Measurements from ENCODE around the gene NAT16.
A peak's percentile ranks its signal among the peaks of the same experiment; 100 is the strongest.

NAT16 gene

GRCh38 chr7:101171442-101171837, 8.7 kb downstream of the NAT16 start:
- DNase-seq (ENCODE audit: extremely low read depth, low read depth) = no peak
- peak; percentile 30 for TF ChIP-seq CTCF (IDR thresholded peaks at IDR 0.05; ENCODE audit: low read depth, low read length, missing control alignments)
- H3K4me3 ChIP-seq (replicated peaks; ENCODE audit: low read depth, low read length) = no peak overlapping the region

GRCh38 chr7:101170617-101171441, 9.3 kb downstream of the NAT16 start:
- no peak for TF ChIP-seq CTCF (IDR thresholded peaks at IDR 0.05; ENCODE audit: low read depth, low read length, missing control alignments)
- DNase-seq (ENCODE audit: extremely low read depth, low read depth) = no peak
- H3K4me3 ChIP-seq (replicated peaks; ENCODE audit: low read depth, low read length) = no peak overlapping the region

- peak; percentile 95 for TF ChIP-seq CTCF (IDR thresholded peaks at IDR 0.05; ENCODE audit: low read depth, low read length, missing control alignments)
- H3K4me3 ChIP-seq (replicated peaks; ENCODE audit: low read depth, low read length) = peak overlapping the region; percentile 28
- no peak for DNase-seq (ENCODE audit: extremely low read depth, low read depth)
Measured at GRCh38 chr7:101169838-101170551, 10.1 kb downstream of the NAT16 start.

GRCh38 chr7:101169110-101169837, 10.8 kb downstream of the NAT16 start:
- DNase-seq (ENCODE audit: extremely low read depth, low read depth) = no peak
- TF ChIP-seq CTCF (IDR thresholded peaks at IDR 0.05; ENCODE audit: low read depth, low read length, missing control alignments) = no peak

GRCh38 chr7:101168412-101169049, 11.6 kb downstream of the NAT16 start:
- H3K4me3 ChIP-seq (replicated peaks; ENCODE audit: low read depth, low read length) = peak overlapping the region; percentile 1; the same call in 1 of the 2 replicates
- no peak for DNase-seq (ENCODE audit: extremely low read depth, low read depth)
- no peak for TF ChIP-seq CTCF (IDR thresholded peaks at IDR 0.05; ENCODE audit: low read depth, low read length, missing control alignments)

More at GRCh38 chr7:101169110-101169837, 10.8 kb downstream of the NAT16 start:
- H3K4me3 ChIP-seq (replicated peaks; ENCODE audit: low read depth, low read length) = peak overlapping the region; percentile 28

Measured in HFF-Myc (cell line).